ENCODE measurements around the gene CEACAM20. TPM values are rescaled to one million over a fixed set of nuclear protein-coding genes. Genes with fewer than 3 reads are reported as not detected.
A peak's percentile ranks its signal among the peaks of the same experiment; 100 is the strongest.
"Not testable (repeated sequence)": the region's sequence is repeated elsewhere in the genome, so short reads cannot be mapped to it uniquely, and the experiment has no call there.

CEACAM20 gene
- total RNA-seq, 1 donor from 2014 or later, result not detected

- no peak for DNase-seq (ENCODE audit: low read depth)
These were observed 32.8 kb downstream of the CEACAM20 start for GRCh38 chr19:44496711-44497110.

GRCh38 chr19:44476559-44477408, 52.7 kb downstream of the CEACAM20 start:
- DNase-seq (ENCODE audit: low read depth), result peak; percentile 22

GRCh38 chr19:44468730-44469129, 60.7 kb downstream of the CEACAM20 start:
- not testable (repeated sequence) for DNase-seq (ENCODE audit: low read depth)

DNA sequence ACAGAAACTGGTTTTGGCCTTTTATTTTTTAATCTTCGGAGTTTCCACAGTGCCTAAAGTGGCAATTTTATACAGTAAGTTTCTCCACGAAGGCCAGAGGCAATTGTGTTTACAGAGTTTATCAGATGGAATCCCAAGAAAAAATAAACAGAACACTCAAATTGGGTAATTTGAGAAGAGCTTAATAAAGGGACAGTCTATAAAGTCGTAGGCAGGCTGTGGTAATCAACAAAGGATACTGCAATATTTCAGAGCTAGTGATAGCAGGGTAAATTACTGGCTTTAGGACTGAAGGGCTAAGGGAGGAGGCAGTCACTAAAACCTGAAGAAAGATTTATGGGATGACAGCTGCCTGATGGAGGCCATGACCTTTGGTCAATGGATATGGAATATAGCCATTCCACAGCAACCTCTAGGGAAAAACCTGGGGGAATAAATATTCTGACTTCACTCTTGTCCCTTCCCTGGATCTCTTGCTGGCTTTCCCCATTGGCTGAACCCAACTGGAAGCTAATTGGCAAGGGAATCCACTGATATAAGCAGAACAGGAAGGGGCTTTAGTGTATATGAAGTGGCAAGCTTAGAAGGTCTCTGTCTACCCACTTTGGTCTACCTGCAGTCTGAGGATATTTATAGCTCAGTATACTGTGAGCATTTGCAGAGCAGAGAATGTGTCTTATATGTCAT, 66.7 kb downstream of the CEACAM20 start:
- DNase-seq (ENCODE audit: low read depth), result peak; percentile 10

Other genes with a start within 250 kb of the CEACAM20 start
- 4.8 and 6.3 TPM in 2 replicates for gene ZNF235, start 224.7 kb downstream of the CEACAM20 start, total RNA-seq
- gene ZNF112, start 173.0 kb downstream of the CEACAM20 start, total RNA-seq, result 8.0 and 14.0 TPM in 2 replicates
- gene ZNF285, start 128.1 kb downstream of the CEACAM20 start, total RNA-seq, result 2.6 and 4.6 TPM in 2 replicates
- 6.2 and 6.8 TPM in 2 replicates for gene ZNF229, start 81.2 kb downstream of the CEACAM20 start, total RNA-seq
- 7.4 and 17.9 TPM in 2 replicates for gene ZNF180, start 29.2 kb downstream of the CEACAM20 start, total RNA-seq
- gene IGSF23, start 83.9 kb upstream of the CEACAM20 start, total RNA-seq, result 5.4 and 5.7 TPM in 2 replicates
- gene PVR, start 114.2 kb upstream of the CEACAM20 start, total RNA-seq, result 327 and 450 TPM in 2 replicates
- gene CEACAM19, start 141.8 kb upstream of the CEACAM20 start, total RNA-seq, result 4.9 and 6.9 TPM in 2 replicates
- 5.0 and 6.1 TPM in 2 replicates for gene CEACAM16, start 169.5 kb upstream of the CEACAM20 start, total RNA-seq
- 25.8 and 28.6 TPM in 2 replicates for gene BCL3, start 219.0 kb upstream of the CEACAM20 start, total RNA-seq
- gene CBLC, start 248.2 kb upstream of the CEACAM20 start, total RNA-seq, result not detected in 2 replicates